GM10248 (cell line): ENCODE measurements around the gene SLC36A4.
"Not testable (repeated sequence)": the region's sequence is repeated elsewhere in the genome, so short reads cannot be mapped to it uniquely, and the experiment has no call there.

Experiments
- CTCF ChIA-PET: fragments of 300-600 bp; sonication (Branson Sonifier 250); formaldehyde crosslinking; extraction: SDS; loops from one replicate; lab custom pipeline; 2021; ENCODE audit warnings: antibody characterized with exemption; lab: Yijun Ruan, JAX
- POLR2A ChIA-PET: fragments of 350-650 bp; sonication (Branson Sonifier 250); formaldehyde crosslinking; extraction: SDS; loops from one replicate; lab custom pipeline; 2020; ENCODE audit warnings: antibody characterized with exemption; lab: Yijun Ruan, JAX
- DNase-seq: peaks from one replicate; pipeline ENCODE4 v3.0.0; 2012; ENCODE audit errors: extremely low spot score
- CTCF ChIP-seq: IDR thresholded peaks from 2 replicates; pipeline ENCODE4 v1.5.1; 2012; ENCODE audit warnings: mild to moderate bottlenecking, low read depth; ENCODE audit errors: extremely low read depth, missing control alignments, control extremely low read depth

Gene SLC36A4

GRCh38 chr11:93197380-93198214 is at the start of gene SLC36A4:
Gene SLC36A4, minus strand, starts transcription at chr11:93197991. Its CDS starts 159 bp downstream, at chr11:93197832.
- ChIA-PET CTCF (interaction anchor here (0.7 to 2.1 kb wide), 4 partner anchors 15 to 37 kb away, joined by 3 to 5 read pairs (median 3); no protein-coding TSS in a partner anchor), POLR2A (no interaction called here)
- peak; percentile 86 for DNase-seq
- no peak for TF ChIP-seq CTCF

GRCh38 chr11:93246790-93247189 is 49.0 kb upstream of the SLC36A4 start:
- POLR2A ChIA-PET, CTCF ChIA-PET, DNase-seq: not testable (repeated sequence)

- CTCF ChIA-PET: interaction anchor here (1.9 kb wide), 1 partner anchor 10 kb away, joined by 6 read pairs; no protein-coding TSS in a partner anchor
- POLR2A ChIA-PET: no interaction called here
- DNase-seq: no peak
- no peak for TF ChIP-seq CTCF
These were observed 46.2 kb upstream of the SLC36A4 start for GRCh38 chr11:93244018-93244417.

- no peak for TF ChIP-seq CTCF
- CTCF ChIA-PET: interaction anchor here (6.5 kb wide), 1 partner anchor 414 kb away, joined by 90 read pairs; no protein-coding TSS in a partner anchor
- no peak for DNase-seq
- POLR2A ChIA-PET: no interaction called here
These were observed 42.2 kb upstream of the SLC36A4 start for GRCh38 chr11:93239966-93240365.

- POLR2A ChIA-PET: no interaction called here
- CTCF ChIA-PET: interaction anchor here (0.6 to 6.5 kb wide), 6 partner anchors 10 to 415 kb away, joined by 3 to 90 read pairs (median 4); no protein-coding TSS in a partner anchor
- TF ChIP-seq CTCF: no peak
- DNase-seq: no peak
These were observed 41.2 kb upstream of the SLC36A4 start for GRCh38 chr11:93238956-93239355.

GRCh38 chr11:93236741-93237675 is 39.2 kb upstream of the SLC36A4 start:
- POLR2A ChIA-PET: no interaction called here
- CTCF ChIA-PET: interaction anchor here (0.7 to 6.5 kb wide), 14 partner anchors 11 to 417 kb away, joined by 3 to 90 read pairs (median 6); no protein-coding TSS in a partner anchor
- no peak for DNase-seq

More at GRCh38 chr11:93236741-93237675, 39.2 kb upstream of the SLC36A4 start:
- TF ChIP-seq CTCF: peak; percentile 50
